Hematopoietic multipotent progenitor cell (in vitro differentiated cells): Measurements from ENCODE around the gene DSG2. TPM values are rescaled to one million over a fixed set of nuclear protein-coding genes. Genes with fewer than 3 reads are reported as not detected.
A peak's percentile ranks its signal among the peaks of the same experiment; 100 is the strongest.

Experiments
- DNase-seq, 3 donors: peaks; one replicate each; pipeline ENCODE4 v3.0.0-alpha.2; 2011 to 2015; ENCODE audit warnings: low read depth in 2 of 3, low spot score in 2 of 3
- total RNA-seq: library from RNA; depleted of rRNA; stranded (reverse); fragments of >200 nt; gene quantifications from one replicate; pipeline ENCODE4 v1.2.3, GENCODE V29; 2012

DSG2 gene
- total RNA-seq, 1 donor: 16.7 TPM

DNA sequence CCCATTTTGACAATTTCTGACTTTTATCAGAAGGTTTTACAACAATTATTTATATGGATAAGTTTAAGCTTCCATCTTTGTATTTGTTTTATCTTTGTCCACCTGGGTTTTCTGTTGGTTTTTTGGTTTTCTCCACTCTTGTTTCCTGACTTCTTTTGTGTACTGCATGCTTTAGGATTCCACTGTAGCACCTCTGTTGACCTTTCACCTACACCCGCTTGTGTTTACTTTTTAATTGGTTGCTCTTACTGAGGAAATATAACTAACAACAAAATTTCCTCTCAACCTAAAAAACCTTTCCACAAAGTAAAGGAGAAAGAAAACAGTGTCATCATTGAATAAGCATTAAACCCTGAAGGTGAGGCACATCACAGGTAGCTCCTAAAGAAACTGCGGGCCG lies 53.9 kb downstream of the DSG2 start:
- no peak for DNase-seq

DNA sequence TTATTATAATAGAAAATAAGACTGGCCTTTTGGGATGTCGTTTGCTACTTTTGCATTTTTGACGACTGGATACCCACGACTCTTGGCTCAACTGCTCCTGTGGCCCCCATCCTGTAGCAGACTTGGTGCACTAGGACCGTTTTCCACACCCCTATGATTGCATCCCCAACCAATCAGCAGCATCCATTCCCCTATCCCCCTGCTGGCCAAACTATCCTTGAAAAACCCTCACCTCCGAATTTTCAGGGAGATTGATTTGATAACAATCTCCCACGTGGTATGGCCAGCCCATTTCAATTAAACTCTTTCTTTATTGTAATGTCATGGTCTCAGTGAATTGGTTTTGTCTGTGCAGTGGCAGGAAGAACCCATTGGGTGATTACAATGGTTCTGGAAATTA lies 55.8 kb downstream of the DSG2 start:
- DNase-seq: peak in 1 of 3 donors; percentile 26

DNA sequence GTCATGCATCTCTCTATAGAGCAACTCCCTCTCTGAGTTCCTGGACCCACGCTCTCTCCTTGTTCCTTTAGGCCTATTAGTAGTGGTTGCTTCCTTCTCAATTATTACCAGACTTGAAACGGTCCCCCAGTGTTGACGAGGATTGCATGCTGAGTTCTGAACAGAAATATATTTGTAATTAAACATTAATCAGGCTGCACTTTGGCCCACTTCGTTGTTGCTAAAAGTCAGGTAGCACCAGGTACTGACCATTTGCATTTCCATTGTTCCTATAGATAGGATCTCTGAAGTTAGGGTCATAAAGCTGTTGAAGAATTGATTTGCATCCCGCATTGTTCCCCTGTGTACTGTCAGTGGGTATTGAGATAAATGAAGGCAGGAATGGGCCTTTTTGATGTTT lies 56.8 kb downstream of the DSG2 start:
- DNase-seq: no peak

DNA sequence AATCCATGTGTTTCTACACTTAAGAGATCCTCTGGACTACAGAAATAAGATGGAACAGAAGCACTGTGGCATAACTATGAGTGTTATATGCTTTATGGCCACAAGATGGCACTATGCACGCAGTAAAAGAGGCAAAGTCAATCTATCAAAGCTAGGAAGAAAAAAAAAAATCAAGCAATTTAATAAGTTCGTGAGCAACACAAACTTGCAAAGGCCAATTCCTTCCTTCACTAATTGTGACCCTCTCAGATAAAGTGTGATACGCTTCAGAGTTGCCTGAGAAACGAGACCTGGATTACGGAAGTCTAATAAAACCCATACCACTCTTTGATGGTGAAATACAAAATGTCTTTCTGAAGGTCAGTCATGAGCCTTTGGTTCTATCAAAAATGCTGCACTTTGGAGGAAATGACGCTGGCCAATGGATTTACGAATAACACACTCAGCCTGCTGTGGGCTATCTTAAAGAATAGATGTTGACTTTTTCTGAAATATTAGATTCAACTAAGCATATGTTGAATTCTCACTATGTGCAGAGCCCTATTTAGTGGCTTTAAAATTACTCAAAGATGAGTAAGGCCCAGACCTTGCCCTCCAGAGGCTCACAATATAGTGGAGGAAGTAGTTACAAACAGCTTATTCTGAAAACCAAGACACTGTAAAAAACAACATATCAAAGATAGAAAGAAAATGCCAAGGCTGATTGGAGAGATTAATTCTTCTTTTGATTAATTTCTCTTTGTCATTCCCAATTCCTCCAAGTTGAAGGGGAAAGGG lies 58.2 kb downstream of the DSG2 start:
- DNase-seq: peak; percentile 13 to 87 (median 65)

DNA sequence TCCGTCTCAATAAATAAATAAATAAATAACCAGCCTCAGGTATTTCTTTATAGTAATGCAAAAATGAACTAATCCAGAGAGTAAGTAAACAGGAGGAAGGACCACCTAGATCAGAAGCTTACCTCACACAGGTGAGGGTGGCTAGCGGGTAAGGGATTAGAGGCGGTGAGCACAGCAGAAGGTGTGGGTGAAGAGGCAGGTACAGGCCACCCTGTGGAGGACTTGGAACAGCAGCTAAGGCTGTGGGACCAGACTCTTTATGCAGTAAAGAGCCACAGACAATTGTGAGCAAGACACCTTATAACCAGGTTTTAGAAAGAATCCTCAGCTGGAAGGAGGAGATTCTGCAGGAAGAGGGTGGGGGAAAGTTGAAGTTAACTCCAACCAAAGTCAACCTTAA lies 59.5 kb downstream of the DSG2 start:
- DNase-seq: no peak

DNA sequence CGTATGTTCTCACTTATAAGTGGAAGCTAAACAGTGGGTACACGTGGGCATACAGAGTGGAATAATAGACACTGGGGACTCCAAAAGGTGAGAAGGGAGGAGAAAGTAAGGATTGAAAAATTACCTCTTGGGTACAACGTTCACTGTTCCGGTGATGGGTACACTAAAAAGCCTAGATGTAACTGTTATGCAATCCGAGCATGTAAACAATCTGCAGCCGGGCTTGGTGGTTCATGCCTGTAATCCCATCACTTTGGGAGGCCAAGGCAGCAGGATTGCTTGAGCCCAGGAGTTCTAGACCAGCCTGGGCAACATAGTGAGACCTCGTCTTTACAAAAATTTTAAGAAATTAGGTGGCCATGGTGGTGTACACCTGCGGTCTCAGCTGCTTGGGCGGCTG lies 60.6 kb downstream of the DSG2 start:
- no peak for DNase-seq

DNA sequence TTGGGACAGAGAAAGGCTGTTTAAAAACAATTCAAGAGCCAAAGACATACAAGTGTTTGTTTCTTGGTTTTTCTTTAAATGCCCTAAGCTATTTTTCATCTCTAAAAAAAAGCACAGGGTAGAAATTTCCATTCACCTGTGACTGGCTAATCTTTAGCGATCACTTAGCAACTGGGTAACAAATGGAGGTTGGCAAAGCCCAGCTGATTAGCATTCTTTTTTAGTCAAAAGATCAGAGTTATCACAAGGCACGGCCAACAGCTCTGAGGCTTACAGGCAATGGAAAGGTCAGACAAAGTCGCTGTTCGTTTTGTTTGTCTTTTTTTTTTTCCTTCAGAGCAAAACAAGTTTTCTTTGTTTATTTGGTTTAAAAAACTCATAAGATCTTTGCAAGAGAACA lies 64.7 kb downstream of the DSG2 start:
- DNase-seq: no peak

DNA sequence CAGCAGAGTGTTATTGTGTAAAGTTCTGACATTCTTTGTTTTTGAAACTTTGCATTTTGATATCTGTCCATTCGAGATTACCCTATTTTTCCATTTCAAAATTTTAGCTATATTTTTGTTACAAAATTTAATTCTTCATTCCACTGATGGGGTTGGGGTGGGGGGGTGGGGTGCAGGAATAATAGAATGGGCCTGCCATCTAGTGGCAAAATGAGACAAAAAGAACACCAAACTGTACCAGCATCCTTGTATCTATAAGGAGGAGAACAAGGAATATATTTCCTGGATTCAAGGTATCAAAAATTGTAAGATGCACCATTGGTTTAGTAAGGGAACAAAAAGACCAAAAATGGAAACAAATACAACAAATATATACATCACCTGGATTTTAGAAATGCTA lies 65.8 kb downstream of the DSG2 start:
- DNase-seq: no peak

DNA sequence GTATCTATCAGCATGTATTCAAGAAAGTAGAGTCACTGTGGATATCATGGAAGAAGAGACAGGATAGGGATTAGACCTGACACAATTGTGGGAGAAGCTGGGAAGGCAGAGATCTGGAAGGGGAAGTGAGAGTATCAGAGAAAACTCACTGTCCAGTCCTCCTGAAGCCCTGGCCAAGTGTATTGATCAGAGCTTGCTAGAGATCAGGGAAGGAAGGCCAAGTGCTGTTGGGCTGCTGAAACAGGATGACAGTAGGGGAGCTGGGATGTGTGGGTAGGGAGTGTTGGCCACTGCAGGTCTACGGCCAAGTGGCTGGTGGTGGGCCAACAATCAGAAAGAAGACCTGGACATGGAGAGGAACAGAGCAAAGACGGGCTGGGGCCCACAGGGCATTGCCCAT lies 67.4 kb downstream of the DSG2 start:
- DNase-seq: no peak

DNA sequence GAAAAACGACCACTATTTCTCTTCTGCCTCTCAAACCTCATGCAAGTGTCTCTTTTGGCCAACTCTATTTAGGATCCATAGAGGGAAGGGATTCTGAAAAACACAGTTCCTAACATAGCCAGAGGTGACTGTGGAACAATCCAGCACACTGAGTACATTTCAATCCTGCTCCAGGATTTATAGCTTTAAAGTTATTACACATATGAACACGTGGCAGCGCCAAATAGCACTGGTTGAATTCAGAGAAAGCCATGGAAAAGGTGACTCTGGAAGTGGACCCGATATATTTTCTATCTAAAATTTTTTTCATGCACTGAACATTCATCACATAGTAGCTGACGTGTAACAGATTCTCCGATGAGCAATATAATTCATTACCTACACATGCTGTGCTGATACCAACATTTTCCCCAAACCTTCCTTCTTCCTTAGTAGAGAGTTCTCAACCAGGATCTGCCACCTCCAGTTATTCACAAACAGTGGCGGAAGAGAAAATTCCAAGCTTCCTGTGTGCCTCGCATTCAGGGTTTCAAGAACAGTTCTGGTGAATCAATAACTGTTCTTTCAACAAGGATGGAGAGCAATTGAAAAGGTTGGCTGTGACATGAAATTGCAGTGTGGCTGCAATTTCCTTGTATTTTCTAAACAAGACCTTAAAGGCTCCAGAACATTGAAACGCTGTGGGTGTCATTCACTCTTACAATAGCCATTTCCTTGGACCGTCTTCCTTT lies 68.0 kb downstream of the DSG2 start:
- DNase-seq: no peak

DNA sequence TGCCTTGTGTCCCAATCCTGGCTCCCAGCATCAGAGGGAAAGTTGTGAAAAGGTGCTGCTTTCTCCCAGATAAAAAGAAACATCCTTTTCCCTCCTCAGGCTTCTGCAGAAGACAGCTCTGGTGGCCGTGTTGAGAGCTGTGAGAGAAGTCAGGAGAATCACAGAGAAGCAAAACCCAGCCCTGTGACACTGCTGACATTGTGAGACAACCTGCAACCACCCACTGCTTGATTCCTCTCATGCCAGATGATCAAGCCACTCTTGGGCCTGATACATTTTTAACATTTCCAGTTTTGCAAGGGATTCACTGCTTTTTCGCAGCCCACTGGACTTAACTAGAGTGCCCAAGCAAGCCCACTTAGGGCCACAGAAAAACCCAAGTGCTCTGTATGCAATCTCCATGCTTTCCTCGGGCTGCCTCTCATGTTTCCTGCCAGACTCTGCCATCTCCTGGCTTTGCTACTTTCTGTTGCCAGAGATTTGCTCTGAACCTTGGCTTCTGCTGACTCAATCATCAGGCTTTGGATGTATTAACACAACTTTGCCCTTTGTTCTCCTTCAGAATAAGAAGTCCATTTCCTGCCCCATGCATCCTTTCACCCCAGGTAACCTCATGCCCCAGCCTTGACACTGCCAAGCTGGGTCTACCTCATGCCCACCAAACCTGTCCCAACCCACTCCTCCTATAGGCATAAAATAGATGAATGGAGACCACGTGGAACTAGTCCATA lies 68.8 kb downstream of the DSG2 start:
- no peak for DNase-seq

DNA sequence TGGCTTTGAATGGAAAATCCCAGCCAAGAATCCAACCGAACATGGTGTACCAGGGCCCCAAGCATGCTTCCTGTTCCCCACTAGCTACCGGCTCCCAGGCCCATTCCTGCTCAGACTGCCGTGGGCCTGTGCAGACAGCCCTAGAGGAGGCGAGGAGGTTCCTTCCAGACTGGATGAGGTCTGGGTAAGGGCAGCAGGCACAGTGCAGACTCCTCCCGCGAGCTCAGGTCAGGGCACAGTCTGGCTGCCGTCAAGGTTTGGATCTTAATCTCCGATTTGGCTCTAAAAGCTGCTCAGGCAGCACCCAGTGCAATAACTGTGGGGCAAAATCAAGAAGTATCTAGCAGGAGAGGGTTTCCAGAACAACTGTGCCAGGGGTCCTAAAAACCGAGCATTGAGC lies 74.4 kb downstream of the DSG2 start:
- DNase-seq: no peak

DNA sequence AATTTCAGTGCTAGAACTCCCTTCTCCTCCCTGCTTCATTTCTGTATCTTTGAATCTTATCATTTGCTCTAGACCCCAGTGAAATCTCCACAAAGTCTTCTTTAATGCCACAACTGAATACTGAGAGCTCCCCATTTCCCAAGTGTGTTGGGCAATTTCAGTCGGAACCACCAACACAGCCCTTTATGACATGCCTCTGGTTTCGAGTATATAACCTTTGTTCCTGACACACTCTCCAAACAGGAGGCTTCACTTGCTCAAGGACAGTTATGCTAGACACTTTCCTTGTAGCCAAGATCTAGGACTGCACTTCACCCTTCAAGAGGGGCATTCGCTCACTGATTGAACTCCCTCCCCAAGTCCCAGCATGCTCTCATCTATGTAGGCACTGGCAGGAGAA lies 75.1 kb downstream of the DSG2 start:
- DNase-seq: no peak

DNA sequence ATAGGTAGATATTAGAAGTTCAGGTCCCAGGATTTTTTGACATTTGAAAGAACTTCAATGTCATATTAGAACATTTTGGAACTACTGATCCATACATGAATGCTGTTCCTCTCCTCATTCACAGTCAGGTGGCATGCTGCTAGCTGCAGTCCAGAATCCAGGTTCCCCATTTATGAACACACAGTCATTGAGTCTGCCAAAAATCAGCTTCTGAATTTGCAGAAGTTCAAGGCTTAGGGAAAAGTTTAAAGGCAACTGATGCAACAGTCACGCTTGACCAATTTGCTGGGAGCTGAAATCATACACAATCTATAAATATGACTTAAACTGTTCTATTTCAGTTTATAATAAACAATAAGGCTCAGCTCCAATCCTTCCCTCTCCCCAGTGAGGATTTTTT lies 76.4 kb downstream of the DSG2 start:
- peak in 2 of 3 donors; percentile 43 to 79 for DNase-seq

DNA sequence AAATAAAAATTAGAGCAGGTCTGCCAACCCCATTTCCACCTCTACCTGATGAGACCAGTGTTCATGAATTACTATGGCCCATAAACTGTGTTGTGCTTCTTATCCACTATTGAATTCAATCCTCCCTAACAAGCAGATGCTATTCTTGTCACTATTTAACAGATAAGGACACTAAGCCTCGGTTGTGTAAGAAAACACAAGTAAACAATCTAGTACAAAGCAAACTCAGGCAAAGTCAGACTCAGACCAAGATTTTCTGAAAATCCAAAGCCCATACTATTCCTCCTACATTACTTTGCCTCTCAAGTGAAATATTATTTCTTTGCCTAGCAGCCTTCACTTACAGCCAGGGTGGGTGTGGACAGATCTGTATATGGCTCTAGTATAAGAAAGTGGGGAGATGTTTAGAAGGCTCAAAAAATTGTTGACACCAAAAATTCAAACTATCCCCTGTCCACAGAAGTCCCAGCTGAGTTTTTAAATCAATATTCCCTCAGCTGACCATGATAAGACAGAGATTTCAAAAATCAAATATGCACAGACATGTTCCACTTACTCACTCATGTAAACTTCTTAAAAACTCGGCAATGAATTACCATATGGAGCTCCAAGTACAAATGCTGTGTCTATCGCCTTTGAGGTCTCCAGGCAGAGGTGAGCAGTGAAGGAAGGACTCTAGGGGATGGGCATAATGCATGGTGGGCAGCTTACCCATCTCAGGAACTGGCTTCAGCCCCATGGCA lies 77.7 kb downstream of the DSG2 start:
- DNase-seq: no peak

DNA sequence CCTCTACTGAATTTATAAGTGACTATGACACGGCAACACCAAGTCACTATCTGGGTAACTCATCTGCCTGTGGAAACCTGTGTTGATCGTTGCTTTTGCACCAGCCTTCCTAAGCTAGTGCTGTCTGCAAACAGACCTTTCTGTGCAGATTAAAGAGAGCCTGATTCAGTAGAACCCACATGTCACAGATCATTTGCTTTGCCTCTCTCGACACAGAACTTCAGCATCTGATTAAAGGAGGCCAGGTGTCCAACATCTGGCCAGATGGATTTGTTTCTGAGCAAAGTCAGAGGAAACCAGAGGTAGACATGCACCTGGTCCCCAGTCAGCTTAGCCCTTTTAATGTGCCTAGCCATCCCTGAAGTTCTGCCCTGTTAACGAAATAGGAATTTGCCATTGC lies 78.7 kb downstream of the DSG2 start:
- DNase-seq: no peak

DNA sequence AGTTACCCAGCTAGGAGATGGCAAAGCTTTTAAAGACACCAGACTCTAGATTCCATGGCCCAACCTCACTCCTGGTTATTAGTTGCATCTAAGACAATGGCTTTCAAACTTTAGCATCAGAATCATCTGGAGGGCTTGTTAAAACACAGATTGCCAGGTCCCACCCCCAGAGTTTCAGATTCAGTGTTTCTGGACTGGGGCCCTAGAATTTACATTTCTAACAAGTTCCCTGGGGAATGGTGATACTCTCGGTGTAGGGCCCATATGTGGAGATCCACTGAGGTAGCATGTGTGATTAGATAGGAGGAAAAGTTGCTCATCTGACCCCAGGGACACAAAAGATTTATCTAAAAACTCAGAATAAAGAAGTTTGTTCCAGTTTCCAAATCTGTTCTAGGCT lies 79.2 kb downstream of the DSG2 start:
- no peak for DNase-seq

DNA sequence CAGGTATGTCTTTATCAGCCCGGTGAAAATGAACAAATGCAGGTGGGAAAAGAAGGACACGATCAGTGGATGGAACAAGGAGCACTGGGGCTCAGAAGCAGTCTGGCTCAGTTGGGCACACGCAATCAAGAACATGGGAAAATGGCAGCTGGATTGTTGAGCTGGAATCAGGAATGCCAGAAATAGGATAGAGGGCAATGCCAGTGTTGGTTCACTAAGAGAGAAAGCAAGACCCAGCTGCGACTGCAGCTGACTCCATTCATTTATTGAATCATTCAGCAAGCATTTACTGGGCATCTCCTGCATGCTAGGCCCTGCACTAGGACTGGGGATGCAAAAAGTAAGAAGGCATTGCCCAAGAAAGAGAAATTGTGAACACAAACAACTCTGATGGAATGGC lies 80.1 kb downstream of the DSG2 start:
- DNase-seq: no peak

DNA sequence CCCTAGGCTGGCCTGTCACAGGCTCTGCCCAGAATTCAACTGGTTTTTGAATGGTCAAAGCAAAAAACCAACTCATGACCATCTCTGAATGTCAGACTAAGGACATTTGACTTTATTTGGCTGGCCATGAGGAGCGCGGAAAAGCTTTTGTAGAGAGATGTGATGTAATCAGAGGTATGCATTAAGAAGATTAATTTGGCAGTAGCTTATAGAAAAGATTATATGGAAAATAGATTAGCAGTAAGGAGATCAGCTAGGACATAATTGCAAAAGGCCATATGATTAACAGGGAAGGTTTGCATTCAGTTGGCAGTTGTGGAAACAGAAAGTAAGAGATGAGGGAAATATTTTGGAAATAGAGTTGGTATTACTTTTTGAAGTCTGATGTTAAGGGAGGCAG lies 81.4 kb downstream of the DSG2 start:
- DNase-seq: no peak

DNA sequence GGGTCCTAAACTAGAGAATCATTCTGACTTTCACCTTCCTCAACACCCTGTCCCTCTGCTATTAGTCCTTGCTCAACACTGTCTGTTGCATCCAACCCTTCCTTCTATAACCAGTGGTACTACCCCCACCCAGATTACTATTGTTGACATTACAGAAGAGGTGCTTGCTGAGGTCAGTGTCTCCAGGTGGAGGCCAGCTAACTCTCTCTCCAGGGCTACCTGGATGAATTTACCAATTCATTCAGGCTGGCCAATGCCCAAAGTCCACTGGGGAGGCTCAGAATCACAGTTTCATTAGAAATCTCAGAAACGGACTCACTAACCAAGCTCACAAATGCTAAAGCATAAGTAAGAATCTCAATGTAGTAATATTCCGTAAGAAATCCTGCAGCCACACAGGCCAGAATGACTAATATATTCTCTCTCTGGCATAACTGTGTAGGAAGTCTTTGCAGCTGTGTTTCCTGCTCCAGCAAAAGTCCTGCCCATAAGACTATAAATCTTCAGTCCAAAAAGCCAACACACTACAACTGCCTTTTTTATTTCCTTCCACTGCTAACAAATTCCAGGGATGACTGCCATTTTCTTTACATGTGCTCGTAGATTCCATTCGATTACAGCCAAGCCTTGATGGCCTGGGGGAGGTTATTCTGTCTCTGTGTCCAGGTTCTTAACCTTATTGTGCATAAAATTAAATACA lies 83.7 kb downstream of the DSG2 start:
- DNase-seq: peak in 2 of 3 donors; percentile 66 to 88
